Measurements from ENCODE around the gene GKN2.

DNA sequence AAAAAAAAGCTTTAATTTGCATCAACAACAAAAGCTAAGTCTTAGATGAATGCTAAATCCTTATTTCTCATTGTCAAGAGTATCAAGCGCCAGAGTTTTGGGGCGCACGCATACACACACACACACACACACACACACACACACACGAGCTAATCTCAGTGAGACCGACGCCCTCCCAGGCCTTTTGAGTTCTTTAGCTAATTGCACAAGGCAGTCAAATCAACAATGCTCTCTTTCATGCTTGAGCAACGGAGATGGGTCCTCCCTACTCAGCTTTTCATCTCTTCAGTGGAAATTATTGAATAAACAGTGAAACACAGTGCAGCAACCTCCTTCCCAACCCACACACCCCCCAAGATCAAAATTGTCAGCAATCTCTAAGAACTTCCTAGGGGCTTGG, 41.0 kb upstream of the GKN2 start:
- TF ChIP-seq, protein P1, sequence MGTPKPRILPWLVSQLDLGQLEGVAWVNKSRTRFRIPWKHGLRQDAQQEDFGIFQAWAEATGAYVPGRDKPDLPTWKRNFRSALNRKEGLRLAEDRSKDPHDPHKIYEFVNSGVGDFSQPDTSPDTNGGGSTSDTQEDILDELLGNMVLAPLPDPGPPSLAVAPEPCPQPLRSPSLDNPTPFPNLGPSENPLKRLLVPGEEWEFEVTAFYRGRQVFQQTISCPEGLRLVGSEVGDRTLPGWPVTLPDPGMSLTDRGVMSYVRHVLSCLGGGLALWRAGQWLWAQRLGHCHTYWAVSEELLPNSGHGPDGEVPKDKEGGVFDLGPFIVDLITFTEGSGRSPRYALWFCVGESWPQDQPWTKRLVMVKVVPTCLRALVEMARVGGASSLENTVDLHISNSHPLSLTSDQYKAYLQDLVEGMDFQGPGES (IDR thresholded peaks at IDR 0.05; ENCODE audit: low read depth, low read length) = no peak
- TF ChIP-seq POLR2AphosphoS5 (IDR thresholded peaks at IDR 0.05; ENCODE audit: low read depth, low read length) (no peak), FOXM1 (IDR thresholded peaks at IDR 0.05; ENCODE audit: low read depth) (no peak), YY1 (IDR thresholded peaks at IDR 0.05; ENCODE audit: low read depth) (no peak), EP300 (IDR thresholded peaks at IDR 0.05; ENCODE audit: borderline replicate concordance in 1 of 2, low read depth in 1 of 2, low read length in 1 of 2) (no peak)
- TF ChIP-seq, protein P2, sequence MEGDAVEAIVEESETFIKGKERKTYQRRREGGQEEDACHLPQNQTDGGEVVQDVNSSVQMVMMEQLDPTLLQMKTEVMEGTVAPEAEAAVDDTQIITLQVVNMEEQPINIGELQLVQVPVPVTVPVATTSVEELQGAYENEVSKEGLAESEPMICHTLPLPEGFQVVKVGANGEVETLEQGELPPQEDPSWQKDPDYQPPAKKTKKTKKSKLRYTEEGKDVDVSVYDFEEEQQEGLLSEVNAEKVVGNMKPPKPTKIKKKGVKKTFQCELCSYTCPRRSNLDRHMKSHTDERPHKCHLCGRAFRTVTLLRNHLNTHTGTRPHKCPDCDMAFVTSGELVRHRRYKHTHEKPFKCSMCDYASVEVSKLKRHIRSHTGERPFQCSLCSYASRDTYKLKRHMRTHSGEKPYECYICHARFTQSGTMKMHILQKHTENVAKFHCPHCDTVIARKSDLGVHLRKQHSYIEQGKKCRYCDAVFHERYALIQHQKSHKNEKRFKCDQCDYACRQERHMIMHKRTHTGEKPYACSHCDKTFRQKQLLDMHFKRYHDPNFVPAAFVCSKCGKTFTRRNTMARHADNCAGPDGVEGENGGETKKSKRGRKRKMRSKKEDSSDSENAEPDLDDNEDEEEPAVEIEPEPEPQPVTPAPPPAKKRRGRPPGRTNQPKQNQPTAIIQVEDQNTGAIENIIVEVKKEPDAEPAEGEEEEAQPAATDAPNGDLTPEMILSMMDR (IDR thresholded peaks at IDR 0.05) = no peak
